ENCODE measurements around the gene CLEC4M. TPM values are rescaled to one million over a fixed set of nuclear protein-coding genes. Genes with fewer than 3 reads are reported as not detected.
A peak's percentile ranks its signal among the peaks of the same experiment; 100 is the strongest.

CLEC4M gene
- total and polyA plus RNA-seq, 2 donors (not counting 1 experiment from before 2014, with no cell fraction given): not detected

DNA sequence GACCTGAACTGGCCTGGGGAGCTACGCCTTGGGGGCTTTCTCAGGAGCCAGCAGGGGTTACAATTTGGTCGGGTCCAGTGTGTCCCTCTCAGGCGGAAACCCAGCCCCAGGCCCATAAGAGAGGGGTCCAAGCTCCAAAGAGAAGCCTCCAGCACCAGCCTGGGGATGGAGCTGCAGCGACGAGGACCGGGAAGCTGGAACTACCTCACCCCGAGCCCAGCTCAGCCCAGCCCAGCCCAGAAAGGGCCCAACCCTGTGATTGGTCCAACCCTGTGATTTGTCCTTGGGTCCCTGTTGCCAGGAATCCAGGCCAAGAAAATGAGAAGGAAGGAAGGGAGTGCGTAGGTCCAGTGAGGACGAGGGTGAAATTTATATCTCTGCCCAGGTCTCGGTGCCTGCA lies 24.1 kb downstream of the CLEC4M start:
- H3K79me2 ChIP-seq (ENCODE audit: control insufficient read depth, insufficient read depth, low read length): no peaks in the 10 kb centered on the region
- no peaks in the 10 kb centered on the region for H3K4me1 ChIP-seq (ENCODE audit: control insufficient read depth, extremely low read depth, insufficient read depth, low read length)
- no peaks in the 10 kb centered on the region for H3K36me3 ChIP-seq (ENCODE audit: control insufficient read depth, insufficient read depth, low read length)
- TF ChIP-seq CTCF (conservative IDR thresholded peaks at IDR 0.05 in 1 of 2, IDR thresholded peaks at IDR 0.05 in 1 of 2; ENCODE audit: low read depth in 1 of 2, low read length in 2 of 2): no peak
- TF ChIP-seq EZH2 (IDR thresholded peaks at IDR 0.05; ENCODE audit: low read length, missing control alignments): no peak
- DNase-seq (ENCODE audit: low read depth in 2 of 2): no peak
- no peak overlapping the region for H3K9ac ChIP-seq (ENCODE audit: insufficient read depth, low read length)
- H2AFZ ChIP-seq (ENCODE audit: low read length): no peak overlapping the region
- no peak overlapping the region for H3K4me2 ChIP-seq (ENCODE audit: extremely low read depth, insufficient read depth, low read length)
- peaks cover 3% of the 10 kb centered on the region for H3K27me3 ChIP-seq (ENCODE audit: control insufficient read depth, insufficient read depth, low read length)
- no peaks in the 10 kb centered on the region for H4K20me1 ChIP-seq (ENCODE audit: control insufficient read depth, extremely low read depth, insufficient read depth, low read length)
- H3K27ac ChIP-seq (ENCODE audit: insufficient read depth, low read length): no peak overlapping the region
- H3K9me3 ChIP-seq (ENCODE audit: control insufficient read depth, insufficient read depth, low read depth, low read length): no peaks in the 10 kb centered on the region
- H3K4me3 ChIP-seq (replicated peaks in 1 of 4; ENCODE audit: control extremely low read depth in 1 of 4, insufficient read depth in 1 of 4, low read depth in 3 of 4, low read length in 4 of 4): no peak overlapping the region

DNA sequence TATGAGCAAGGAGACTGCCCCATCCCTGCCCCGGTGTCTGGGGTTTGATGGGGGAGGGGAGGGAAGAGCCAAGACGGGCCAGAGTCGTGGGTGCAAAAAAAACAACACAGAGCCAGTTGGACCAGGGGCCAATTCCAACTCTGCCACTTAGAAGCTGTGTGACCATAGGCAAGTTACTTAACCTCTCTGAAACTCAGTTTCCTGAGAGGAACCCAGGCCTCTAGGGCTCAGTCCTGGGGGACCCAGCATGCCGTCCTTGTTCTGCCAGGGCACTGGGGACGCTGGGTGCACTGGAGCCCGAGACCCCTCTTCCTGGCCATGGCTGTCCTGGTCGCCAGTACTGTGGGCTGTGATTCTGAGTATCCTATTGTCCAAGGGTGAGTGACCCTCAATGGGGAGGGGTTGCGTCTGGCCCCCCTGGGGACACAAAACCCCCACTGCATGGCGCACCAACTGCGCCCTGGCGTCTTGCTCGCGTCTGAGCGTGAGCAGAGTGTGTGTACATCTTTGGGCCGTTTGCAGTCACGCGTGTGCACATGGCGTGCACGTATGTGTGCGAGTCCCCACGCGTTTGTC lies 24.6 kb downstream of the CLEC4M start:
- Histone ChIP-seq H4K20me1 (ENCODE audit: control insufficient read depth, extremely low read depth, insufficient read depth, low read length) (no peaks in the 10 kb centered on the region), H3K4me1 (ENCODE audit: control insufficient read depth, extremely low read depth, insufficient read depth, low read length) (no peaks in the 10 kb centered on the region), H3K27ac (ENCODE audit: insufficient read depth, low read length) (no peak overlapping the region), H2AFZ (ENCODE audit: low read length) (no peak overlapping the region), H3K79me2 (ENCODE audit: control insufficient read depth, insufficient read depth, low read length) (no peaks in the 10 kb centered on the region), H3K36me3 (ENCODE audit: control insufficient read depth, insufficient read depth, low read length) (no peaks in the 10 kb centered on the region), H3K9ac (ENCODE audit: insufficient read depth, low read length) (no peak overlapping the region), H3K4me2 (ENCODE audit: extremely low read depth, insufficient read depth, low read length) (no peak overlapping the region), H3K9me3 (ENCODE audit: control insufficient read depth, insufficient read depth, low read depth, low read length) (no peaks in the 10 kb centered on the region), H3K4me3 (replicated peaks in 1 of 4; ENCODE audit: control extremely low read depth in 1 of 4, insufficient read depth in 1 of 4, low read depth in 3 of 4, low read length in 4 of 4) (no peak overlapping the region), H3K27me3 (ENCODE audit: control insufficient read depth, insufficient read depth, low read length) (peaks cover 3% of the 10 kb centered on the region)
- TF ChIP-seq CTCF (conservative IDR thresholded peaks at IDR 0.05 in 1 of 2, IDR thresholded peaks at IDR 0.05 in 1 of 2; ENCODE audit: low read depth in 1 of 2, low read length in 2 of 2) (no peak), EZH2 (IDR thresholded peaks at IDR 0.05; ENCODE audit: low read length, missing control alignments) (peak; percentile 58)
- no peak for DNase-seq (ENCODE audit: low read depth in 2 of 2)

- no peak overlapping the region for H3K4me2 ChIP-seq (ENCODE audit: extremely low read depth, insufficient read depth, low read length)
- no peaks in the 10 kb centered on the region for H3K36me3 ChIP-seq (ENCODE audit: control insufficient read depth, insufficient read depth, low read length)
- H3K27ac ChIP-seq (ENCODE audit: insufficient read depth, low read length): no peak overlapping the region
- H3K9me3 ChIP-seq (ENCODE audit: control insufficient read depth, insufficient read depth, low read depth, low read length): no peaks in the 10 kb centered on the region
- peaks cover 3% of the 10 kb centered on the region for H3K27me3 ChIP-seq (ENCODE audit: control insufficient read depth, insufficient read depth, low read length)
- no peaks in the 10 kb centered on the region for H3K79me2 ChIP-seq (ENCODE audit: control insufficient read depth, insufficient read depth, low read length)
- H4K20me1 ChIP-seq (ENCODE audit: control insufficient read depth, extremely low read depth, insufficient read depth, low read length): no peaks in the 10 kb centered on the region
- no peak overlapping the region for H3K4me3 ChIP-seq (replicated peaks in 1 of 4; ENCODE audit: control extremely low read depth in 1 of 4, insufficient read depth in 1 of 4, low read depth in 3 of 4, low read length in 4 of 4)
- no peak for DNase-seq (ENCODE audit: low read depth in 2 of 2)
- H3K4me1 ChIP-seq (ENCODE audit: control insufficient read depth, extremely low read depth, insufficient read depth, low read length): no peaks in the 10 kb centered on the region
- H3K9ac ChIP-seq (ENCODE audit: insufficient read depth, low read length): no peak overlapping the region
- H2AFZ ChIP-seq (ENCODE audit: low read length): no peak overlapping the region
- TF ChIP-seq EZH2 (IDR thresholded peaks at IDR 0.05; ENCODE audit: low read length, missing control alignments) (peak; percentile 18), CTCF (conservative IDR thresholded peaks at IDR 0.05 in 1 of 2, IDR thresholded peaks at IDR 0.05 in 1 of 2; ENCODE audit: low read depth in 1 of 2, low read length in 2 of 2) (no peak)
Measured at GRCh38 chr19:7788178-7788932, 25.3 kb downstream of the CLEC4M start.
